T1000 (cell line): ENCODE measurements around the gene LIMA1.
A peak's percentile ranks its signal among the peaks of the same experiment; 100 is the strongest.
"Not testable (repeated sequence)": the region's sequence is repeated elsewhere in the genome, so short reads cannot be mapped to it uniquely, and the experiment has no call there.

ENCODE experiments used
- DNase-seq: peaks from one replicate; lab custom pipeline; 2025; ENCODE audit warnings: mixed read lengths; lab: John Stamatoyannopoulos, UW

Gene LIMA1

GRCh38 chr12:50287271-50287670, 4.0 kb upstream of the LIMA1 start:
- DNase-seq, result no peak

- DNase-seq, result no peak
Observed at GRCh38 chr12:50285253-50285652, 1.9 kb upstream of the LIMA1 start.

- DNase-seq, result no peak
Observed at GRCh38 chr12:50282721-50283228, 545 bp downstream of the LIMA1 start.

GRCh38 chr12:50279501-50279900, 3.8 kb downstream of the LIMA1 start:
- no peak for DNase-seq

- no peak for DNase-seq
Observed at GRCh38 chr12:50276912-50277671, 6.2 kb downstream of the LIMA1 start.

GRCh38 chr12:50276068-50276467, 7.3 kb downstream of the LIMA1 start:
- DNase-seq, result no peak

GRCh38 chr12:50275556-50275955, 7.8 kb downstream of the LIMA1 start:
- DNase-seq, result no peak

- not testable (repeated sequence) for DNase-seq
Observed at GRCh38 chr12:50275127-50275526, 8.2 kb downstream of the LIMA1 start.

- no peak for DNase-seq
Observed at GRCh38 chr12:50271724-50272247, 11.5 kb downstream of the LIMA1 start.

- no peak for DNase-seq
Observed at GRCh38 chr12:50268482-50268881, 14.8 kb downstream of the LIMA1 start.

GRCh38 chr12:50265770-50266524, 17.4 kb downstream of the LIMA1 start:
- no peak for DNase-seq

GRCh38 chr12:50263832-50264231, 19.5 kb downstream of the LIMA1 start:
- no peak for DNase-seq

- no peak for DNase-seq
Observed at GRCh38 chr12:50261654-50262053, 21.7 kb downstream of the LIMA1 start.

GRCh38 chr12:50258167-50258551, 25.2 kb downstream of the LIMA1 start:
- DNase-seq, result no peak

GRCh38 chr12:50257236-50258166, 25.8 kb downstream of the LIMA1 start:
- DNase-seq, result peak; percentile 84

- no peak for DNase-seq
Observed at GRCh38 chr12:50256761-50257160, 26.6 kb downstream of the LIMA1 start.

- no peak for DNase-seq
Observed at GRCh38 chr12:50252977-50253602, 30.2 kb downstream of the LIMA1 start.

GRCh38 chr12:50251619-50252252, 31.6 kb downstream of the LIMA1 start:
- no peak for DNase-seq

GRCh38 chr12:50249464-50250182, 33.7 kb downstream of the LIMA1 start:
- DNase-seq, result no peak

- no peak for DNase-seq
Observed at GRCh38 chr12:50248883-50249282, 34.4 kb downstream of the LIMA1 start.
